ENCODE results near the gene COL1A2.
A peak's percentile ranks its signal among the peaks of the same experiment; 100 is the strongest.

COL1A2 gene

DNA sequence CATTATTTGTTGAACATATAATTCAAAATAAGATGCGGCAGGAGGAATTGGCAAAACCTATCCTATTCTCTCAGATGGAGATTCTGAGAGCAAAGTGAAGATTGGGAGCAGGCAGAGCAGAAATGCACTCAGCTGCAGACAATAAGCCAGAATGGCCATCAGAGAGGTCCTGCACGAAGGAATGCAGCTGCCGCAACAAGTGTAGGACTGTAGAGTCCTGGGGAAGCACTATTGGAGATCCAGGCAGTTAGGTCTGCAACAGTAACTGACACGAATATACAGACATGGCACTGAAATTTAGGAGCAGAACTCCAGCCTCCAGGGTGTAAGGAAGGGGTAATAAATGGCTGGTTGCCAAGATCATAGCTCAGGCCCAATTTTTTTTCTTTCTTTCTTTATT, 10.4 kb upstream of the COL1A2 start:
- DNase-seq, result no peak

DNA sequence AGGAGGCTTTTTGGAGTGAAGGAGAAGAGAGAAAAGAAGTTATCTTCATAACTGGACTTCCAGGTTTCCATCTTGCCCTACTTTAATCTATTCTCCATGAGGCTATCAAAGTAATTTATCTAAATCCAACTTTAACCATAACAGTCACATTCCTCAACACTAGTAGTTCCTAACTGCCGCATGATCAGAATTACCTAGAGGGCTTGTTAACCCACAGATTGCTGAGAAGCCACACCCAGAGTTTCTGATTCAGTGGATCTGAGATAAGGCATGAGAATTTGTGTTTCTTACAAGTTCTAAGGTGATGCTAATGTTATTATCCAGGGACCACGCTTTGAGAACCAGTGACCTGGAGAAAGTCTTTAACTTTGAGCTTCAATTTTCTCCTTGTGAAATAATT, 8.3 kb upstream of the COL1A2 start:
- no peak for DNase-seq

DNA sequence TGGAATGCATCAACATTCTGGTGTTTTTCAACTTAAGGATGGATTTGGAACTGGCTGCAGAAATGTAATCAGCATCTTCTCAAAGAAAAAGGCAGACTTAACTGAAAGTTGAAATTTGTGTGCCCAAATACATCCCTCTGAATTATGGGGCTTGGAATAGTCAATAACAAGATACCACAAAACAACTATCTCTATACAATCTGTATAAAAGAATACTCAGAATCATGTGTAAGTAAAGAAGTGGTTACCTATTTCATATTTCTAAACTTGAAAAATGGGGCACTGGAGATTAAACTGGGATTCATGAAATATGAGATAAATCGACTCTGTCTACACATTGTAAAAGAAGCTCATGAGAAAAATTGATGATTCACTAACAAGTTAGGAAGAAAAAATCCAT, 6.2 kb upstream of the COL1A2 start:
- no peak for DNase-seq

DNA sequence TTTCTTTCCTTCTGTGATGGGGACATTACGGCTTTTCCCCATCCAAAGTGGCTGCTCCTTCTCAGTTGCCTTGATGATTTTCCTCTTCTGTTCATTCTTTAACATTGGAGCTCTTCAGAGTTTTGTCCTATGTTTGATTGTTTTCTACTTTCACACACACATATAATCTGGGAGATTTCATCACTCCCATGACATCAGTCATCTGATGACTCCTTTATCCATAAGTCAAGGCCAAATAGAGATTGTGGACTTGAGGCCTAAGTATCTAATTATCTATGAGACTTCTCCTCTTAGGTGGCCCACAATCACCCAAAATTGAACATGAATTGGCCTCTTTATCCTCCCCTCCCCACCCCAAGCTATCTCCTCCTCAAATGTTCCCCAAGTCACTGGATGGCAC, 5.3 kb upstream of the COL1A2 start:
- DNase-seq, result no peak

DNA sequence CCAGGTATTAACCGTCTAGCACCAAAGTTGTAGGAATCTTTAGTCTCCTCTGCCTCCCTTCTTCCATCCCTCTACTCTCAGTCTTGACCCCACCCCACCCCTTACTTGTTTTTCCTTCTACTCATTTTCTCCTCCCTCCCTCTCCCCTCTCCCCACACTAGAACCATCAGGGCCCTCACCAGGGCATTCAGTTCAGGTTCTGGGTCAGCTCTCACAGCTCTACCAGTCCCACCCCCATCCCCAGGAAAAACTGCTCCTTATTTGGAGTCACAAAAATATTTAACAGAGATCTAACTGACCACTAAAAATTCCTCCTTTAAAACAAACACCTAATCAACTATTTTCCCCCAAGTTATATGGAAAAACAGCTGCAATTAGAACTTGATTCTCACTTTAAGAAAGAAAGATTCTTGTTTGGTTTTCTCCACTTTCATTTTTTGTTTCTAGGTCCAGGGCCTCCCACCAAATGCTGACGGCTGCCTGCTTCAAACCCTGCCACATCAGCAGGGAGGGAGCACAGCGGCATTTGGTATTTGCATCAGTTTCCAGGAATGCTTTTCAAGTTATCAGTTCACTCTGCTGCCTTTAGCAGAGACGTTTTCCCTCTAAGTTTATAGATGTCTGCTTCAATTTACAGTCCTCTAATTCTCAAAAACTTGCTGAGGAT, 2.8 kb upstream of the COL1A2 start:
- DNase-seq, result peak; percentile 92

GRCh38 chr7:94392393-94392786, 2.3 kb upstream of the COL1A2 start:
- DNase-seq, result no peak

- peak; percentile 75 for DNase-seq
Observed at GRCh38 chr7:94393246-94394108, 1.2 kb upstream of the COL1A2 start.

GRCh38 chr7:94394109-94394436, 622 bp upstream of the COL1A2 start:
- DNase-seq, result peak; percentile 94

- peak; percentile 84 for DNase-seq
Observed at GRCh38 chr7:94395141-94396036, 694 bp downstream of the COL1A2 start.

GRCh38 chr7:94396037-94396431, 1.3 kb downstream of the COL1A2 start:
- DNase-seq, result peak; percentile 90

- DNase-seq, result peak; percentile 85
Observed at GRCh38 chr7:94396596-94396995, 1.9 kb downstream of the COL1A2 start.

- DNase-seq, result peak; percentile 59
Observed at GRCh38 chr7:94397722-94398121, 3.0 kb downstream of the COL1A2 start.

DNA sequence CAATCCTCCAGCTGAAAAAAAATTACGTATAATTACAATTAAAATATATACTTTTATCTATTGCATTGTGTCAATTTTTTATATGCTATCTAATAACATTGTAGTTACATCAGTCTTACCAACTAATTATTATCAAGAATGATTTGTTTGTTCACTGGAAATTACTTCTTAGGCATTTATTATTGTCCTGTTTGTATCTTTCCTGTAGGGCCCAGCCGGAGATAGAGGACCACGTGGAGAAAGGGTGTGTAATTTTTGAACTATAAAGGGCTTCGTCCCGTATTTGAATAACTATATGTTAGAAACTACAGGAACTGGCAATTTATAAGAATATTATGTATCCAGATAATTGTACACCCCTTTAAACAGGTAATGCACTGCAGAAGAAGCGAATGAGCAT, 4.1 kb downstream of the COL1A2 start:
- DNase-seq, result no peak

- DNase-seq, result peak; percentile 68
Observed at GRCh38 chr7:94400022-94400421, 5.3 kb downstream of the COL1A2 start.

GRCh38 chr7:94400643-94401427, 6.1 kb downstream of the COL1A2 start:
- peak; percentile 48 for DNase-seq

GRCh38 chr7:94401428-94401814, 6.7 kb downstream of the COL1A2 start:
- peak; percentile 43 for DNase-seq

- DNase-seq, result peak; percentile 47
Observed at GRCh38 chr7:94403546-94403945, 8.9 kb downstream of the COL1A2 start.

DNA sequence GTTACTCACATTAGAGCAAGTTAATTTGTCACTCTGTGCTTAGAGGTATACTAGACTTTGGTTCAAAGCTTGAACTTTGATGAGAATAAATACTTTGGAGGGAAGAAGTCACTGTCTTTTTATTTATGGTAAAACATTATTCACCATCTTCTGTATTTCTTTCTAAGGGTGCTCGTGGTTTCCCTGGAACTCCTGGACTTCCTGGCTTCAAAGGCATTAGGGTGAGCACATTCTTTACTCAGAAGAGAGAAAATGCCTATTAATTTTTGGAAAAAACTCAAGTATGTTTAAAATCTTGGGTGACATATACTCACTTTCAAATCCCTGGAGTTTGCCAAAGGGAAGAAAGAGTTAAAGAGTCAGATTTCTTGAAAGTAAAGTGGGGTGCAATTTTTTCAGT, 10.8 kb downstream of the COL1A2 start:
- DNase-seq, result peak; percentile 74

DNA sequence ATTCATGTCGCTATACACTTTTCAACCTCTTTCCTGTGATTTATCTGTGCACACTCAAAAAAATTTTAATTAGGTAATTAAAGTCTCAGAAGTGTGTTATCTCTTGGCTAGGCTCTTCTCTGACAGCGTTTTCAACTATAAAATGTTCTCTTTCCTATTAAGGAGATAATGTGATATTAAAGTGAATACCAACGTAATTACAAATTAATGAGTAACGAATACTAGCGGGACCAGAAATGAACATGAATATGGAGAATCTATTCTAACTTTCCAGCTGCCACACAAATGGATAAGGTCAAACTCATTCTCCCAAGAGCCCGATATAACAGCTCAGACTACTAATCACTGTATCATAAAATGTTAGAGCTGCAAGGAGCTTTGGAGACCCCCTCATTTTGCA, 12.0 kb downstream of the COL1A2 start:
- DNase-seq, result no peak

- no peak for DNase-seq
Observed at GRCh38 chr7:94409200-94409948, 14.7 kb downstream of the COL1A2 start.

DNA sequence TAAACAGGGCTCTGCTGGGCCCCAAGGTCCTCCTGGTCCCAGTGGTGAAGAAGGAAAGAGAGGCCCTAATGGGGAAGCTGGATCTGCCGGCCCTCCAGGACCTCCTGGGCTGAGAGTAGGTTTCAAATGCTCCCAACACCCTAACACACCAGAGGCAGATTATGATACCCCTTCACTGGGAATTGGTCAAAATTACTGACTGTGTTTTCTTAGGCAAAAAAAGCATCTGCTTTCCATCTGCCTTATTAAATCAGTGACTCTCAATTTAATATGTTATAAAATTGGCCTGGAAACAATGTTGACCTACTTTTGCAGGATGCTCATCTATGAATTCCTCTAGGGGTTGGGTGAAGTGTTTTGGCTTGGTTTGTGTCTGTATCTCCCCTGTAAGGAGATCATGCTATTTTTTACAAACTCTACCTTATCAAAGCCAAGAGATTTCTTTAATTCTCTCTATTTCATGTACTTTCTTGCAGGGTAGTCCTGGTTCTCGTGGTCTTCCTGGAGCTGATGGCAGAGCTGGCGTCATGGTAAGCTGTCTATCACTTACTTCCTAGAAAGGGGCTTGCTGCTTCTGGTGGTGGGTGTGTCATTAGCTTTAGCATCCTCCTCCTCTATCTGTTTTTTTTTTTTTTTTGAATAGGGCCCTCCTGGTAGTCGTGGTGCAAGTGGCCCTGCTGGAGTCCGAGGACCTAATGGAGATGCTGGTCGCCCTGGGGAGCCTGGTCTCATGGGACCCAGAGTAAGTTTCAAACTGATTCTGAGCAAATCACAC, 15.9 kb downstream of the COL1A2 start:
- DNase-seq, result peak; percentile 56

Data from fibroblast of skin of abdomen (primary cell).